Measurements from ENCODE around the gene KRT81. TPM values are rescaled to one million over a fixed set of nuclear protein-coding genes. Genes with fewer than 3 reads are reported as not detected.

Gene KRT81
- total RNA-seq, 2 donors from 2014 or later = not detected

DNA sequence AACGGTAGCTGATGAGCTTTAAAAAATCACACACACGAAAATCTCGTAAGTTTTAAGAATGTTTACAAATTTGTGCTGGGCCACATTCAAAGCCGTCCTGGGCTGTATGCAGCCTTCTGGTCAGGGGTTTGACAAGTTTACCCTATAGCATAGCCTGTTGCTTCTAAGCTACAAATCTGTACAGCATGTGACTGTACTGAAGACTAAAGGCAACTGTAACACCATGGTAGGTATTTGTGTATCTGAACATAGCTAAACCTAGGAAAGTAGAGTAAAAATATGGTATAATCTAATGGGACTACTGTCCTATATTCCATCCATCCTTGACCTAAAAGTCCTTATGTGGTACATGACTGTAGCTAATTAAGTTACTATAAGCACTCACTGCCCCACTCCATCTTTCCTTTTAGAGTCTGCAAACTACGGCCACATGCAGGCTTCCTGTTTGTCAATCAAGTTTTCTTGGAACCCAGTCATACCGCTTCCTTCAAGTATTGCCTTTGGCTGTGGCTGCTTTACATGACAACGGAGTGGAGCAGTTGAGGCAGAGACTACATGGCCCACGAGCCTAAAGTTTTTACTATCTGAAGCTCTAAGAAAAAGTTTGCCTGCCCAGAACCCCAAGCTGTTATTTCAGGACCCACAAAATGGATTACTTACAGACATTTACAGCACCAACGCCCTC lies 39.8 kb downstream of the KRT81 start:
- TF ChIP-seq, protein P1, sequence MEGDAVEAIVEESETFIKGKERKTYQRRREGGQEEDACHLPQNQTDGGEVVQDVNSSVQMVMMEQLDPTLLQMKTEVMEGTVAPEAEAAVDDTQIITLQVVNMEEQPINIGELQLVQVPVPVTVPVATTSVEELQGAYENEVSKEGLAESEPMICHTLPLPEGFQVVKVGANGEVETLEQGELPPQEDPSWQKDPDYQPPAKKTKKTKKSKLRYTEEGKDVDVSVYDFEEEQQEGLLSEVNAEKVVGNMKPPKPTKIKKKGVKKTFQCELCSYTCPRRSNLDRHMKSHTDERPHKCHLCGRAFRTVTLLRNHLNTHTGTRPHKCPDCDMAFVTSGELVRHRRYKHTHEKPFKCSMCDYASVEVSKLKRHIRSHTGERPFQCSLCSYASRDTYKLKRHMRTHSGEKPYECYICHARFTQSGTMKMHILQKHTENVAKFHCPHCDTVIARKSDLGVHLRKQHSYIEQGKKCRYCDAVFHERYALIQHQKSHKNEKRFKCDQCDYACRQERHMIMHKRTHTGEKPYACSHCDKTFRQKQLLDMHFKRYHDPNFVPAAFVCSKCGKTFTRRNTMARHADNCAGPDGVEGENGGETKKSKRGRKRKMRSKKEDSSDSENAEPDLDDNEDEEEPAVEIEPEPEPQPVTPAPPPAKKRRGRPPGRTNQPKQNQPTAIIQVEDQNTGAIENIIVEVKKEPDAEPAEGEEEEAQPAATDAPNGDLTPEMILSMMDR (IDR thresholded peaks at IDR 0.05) = no peak
- Histone ChIP-seq H3K27me3 (no peaks in the 10 kb centered on the region), H3K4me3 (no peak overlapping the region), H3K9me3 (no peaks in the 10 kb centered on the region), H3K4me1 (peaks cover 0 to 19% of the 10 kb centered on the region in 2 donors), H3K36me3 (no peaks in the 10 kb centered on the region), H3K27ac (no peak overlapping the region)
- DNase-seq (ENCODE audit: low spot score) = no peak

DNA sequence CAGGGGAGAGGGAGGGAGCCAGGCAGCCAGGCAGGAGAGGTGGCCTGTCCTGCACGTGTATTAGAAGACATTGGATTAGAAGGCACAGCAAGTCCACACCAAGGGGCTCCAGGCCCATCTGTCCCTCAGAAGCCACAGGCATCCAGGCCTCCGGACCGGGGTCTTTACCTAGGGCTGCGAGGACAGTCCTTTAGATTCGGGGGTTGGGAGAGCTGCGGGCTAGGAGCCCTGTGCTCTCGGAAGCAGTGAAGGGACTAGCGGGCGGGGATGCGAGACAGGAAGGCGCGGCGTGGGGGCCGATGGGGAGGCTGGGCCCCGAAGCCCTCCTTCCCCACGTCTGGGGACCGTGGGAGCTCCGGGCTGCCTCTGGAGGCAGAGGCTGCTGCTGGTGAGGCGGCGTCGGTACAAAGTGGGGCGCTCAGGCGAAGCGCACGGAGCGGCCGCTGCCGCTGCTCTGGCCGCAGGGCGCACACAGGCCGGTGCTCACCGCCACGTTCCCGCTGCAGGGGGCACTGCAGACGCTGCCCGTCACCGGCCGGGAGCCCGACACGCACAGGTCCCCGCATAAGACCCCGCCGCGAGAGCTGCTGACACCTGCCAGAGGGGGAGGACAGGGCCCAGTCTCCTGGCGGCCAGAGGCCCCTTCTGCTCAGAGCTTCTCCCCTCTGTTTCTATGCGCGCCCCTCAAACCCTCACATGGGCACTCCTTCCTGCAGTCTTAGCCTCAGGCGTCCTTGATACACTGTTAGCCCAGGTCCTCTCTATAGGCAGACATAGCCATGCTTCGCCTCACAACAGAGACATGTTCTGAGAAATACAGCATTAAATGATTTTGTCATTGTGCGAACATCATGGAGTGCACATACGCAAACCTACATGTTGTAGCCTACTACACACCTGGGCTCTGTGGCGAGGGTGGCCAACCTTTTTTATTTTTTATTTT lies 41.0 kb downstream of the KRT81 start:
- H3K27me3 ChIP-seq = no peaks in the 10 kb centered on the region
- TF ChIP-seq, protein P1 (IDR thresholded peaks at IDR 0.05) = peak in 1 of 2 donors; percentile 30

DNA sequence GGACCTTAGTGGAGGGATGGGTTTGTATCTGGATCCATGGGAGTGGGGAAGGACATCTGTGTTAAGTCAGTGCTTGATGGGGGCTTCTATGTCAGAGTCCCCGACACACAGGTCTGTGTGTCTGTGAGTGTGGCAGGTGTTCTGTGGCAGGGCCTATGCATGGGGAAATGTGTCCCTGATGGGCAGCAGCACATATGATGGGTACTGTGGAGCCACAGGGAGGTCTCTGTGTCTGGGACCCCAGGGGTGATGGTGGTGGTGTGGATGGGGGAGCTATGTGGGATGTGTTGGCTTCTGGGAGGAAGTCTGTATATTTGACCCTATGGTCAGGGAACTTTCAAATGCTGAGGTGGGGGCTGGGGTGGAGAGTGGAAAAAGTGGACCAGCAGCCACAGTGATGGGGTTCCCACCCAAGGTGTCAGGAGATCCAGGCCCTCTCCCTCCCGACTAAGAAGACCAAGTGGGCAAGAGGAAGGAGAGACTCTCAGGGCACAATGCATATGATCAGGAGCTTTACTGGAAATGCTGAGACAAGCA lies 41.8 kb downstream of the KRT81 start:
- no peaks in the 10 kb centered on the region for H3K9me3 ChIP-seq
- H3K27me3 ChIP-seq = no peaks in the 10 kb centered on the region
- H3K36me3 ChIP-seq = no peaks in the 10 kb centered on the region
- peaks cover 0 to 22% of the 10 kb centered on the region in 2 donors for H3K4me1 ChIP-seq
- H3K4me3 ChIP-seq = no peak overlapping the region
- DNase-seq (ENCODE audit: low spot score) = no peak
- TF ChIP-seq, protein P1 (IDR thresholded peaks at IDR 0.05) = no peak
- no peak overlapping the region for H3K27ac ChIP-seq

More for the DNA sequence above, 41.0 kb downstream of the KRT81 start:
- Histone ChIP-seq H3K9me3 (no peaks in the 10 kb centered on the region), H3K36me3 (no peaks in the 10 kb centered on the region), H3K4me3 (no peak overlapping the region), H3K27ac (no peak overlapping the region), H3K4me1 (peaks cover 0 to 19% of the 10 kb centered on the region in 2 donors)
- no peak for DNase-seq (ENCODE audit: low spot score)

DNA sequence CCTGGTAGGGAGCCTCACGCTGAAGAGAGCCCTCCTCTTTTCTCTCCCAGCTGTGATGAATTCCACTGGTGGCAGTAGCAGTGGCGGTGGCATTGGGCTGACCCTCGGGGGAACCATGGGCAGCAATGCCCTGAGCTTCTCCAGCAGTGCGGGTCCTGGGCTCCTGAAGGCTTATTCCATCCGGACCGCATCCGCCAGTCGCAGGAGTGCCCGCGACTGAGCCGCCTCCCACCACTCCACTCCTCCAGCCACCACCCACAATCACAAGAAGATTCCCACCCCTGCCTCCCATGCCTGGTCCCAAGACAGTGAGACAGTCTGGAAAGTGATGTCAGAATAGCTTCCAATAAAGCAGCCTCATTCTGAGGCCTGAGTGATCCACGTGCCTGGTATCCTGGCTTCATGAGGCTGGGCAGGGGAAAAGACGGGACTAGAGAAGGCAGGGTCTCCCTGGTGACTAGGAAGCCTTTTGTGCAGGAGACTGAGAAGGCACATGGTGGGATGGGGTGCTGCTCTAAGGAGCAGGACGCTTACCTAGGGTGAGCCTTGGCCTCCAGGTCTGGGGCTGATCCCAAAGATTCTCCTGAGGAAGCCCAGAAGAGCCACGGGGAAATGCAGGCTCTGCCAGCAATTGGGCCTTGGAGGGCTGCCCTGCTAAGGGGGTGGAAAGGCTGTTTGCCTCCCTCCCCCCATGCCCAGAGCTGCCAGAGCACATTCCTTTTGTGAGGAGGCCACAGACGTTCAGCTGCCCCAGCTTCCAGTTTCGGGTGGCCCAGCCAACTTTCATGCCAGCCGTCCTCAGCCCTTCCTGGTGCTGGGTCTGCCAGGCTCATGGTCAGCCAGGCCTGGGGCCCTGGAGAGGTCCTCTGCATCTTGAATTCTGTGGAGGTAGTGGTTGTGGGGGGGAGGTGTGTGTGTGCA lies 42.5 kb downstream of the KRT81 start:
- Histone ChIP-seq H3K4me3 (no peak overlapping the region), H3K27ac (no peak overlapping the region), H3K4me1 (peaks cover 0 to 30% of the 10 kb centered on the region in 2 donors), H3K27me3 (no peaks in the 10 kb centered on the region), H3K9me3 (no peaks in the 10 kb centered on the region), H3K36me3 (no peaks in the 10 kb centered on the region)
- TF ChIP-seq, protein P1 (IDR thresholded peaks at IDR 0.05) = no peak
- DNase-seq (ENCODE audit: low spot score) = no peak

Data from right atrium auricular region (tissue), 2 donors.